HG03378 (cell line): Measurements from ENCODE around the gene ZNF865.

Source experiments
- ATAC-seq: cut with Tn5 transposase; IDR thresholded peaks from one replicate; pipeline ENCODE4 v1.9.1; 2021; ENCODE audit warnings: mild to moderate bottlenecking, moderate library complexity; ENCODE audit not compliant: unreplicated experiment

Gene ZNF865

DNA sequence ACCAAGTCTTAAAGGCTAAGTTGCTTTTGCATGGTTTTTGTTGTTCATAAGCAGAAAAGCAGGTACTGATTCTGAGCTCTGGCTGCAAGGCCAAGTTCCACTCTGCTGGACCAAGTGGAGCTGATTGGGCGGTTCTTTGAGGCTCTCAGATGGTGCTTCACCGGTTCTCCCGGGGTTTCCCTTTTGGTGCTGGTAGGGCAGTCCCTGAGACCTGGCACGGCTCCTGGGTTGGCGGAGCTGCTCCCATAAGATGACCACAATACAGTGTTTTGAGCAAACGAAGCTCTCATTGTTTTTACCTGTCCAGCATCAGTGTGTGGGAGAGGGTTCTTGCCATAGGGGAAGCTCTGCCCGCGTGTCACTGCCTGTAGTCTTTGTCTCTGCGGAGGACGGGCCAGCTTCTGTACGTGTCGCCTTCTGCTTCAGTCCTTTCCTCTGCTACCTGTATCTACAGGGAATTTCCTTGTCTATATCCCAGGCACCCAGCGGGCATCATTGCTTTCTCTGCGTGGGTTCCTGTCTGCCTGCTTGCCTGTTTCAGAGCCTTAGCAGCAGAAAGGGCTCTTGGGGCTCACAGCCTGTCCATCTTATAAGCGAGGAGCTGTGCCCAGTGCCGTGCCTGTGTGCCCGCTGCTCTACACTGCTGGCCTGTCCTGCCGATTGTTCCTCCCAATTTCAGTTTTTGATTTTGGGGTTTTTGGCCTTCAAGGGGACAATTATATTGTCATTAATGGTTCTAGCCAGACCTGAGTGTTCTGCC lies 51.7 kb downstream of the ZNF865 start:
- no peak for ATAC-seq

DNA sequence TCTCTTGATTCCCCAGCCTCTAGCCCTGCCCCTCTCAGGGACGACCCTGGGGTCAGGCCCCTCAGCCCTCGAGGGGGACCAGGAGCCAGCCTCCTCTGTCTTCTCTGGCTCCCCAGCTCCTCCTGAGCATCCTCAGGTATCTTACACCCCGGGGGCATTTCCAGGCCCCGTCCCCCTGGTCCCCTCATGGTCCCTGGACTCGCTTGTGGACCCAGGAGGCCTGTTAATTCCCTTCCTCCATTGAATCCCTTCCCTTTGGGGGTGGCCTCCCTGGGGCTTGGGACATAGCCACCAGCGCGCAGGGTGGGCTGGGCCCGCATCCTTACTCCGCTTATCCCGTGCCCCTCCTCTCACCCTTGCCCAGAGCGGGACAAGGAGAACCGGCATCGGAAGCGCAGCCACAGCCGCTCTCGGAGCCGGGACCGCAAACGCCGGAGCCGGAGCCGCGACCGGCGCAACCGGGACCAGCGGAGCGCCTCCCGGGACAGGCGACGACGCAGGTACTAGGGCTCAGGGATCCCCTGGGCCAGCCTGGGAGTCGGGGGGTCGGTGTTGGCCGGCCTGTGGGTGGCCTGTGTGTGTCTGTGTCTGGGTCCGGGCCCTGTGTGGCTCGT lies 53.5 kb downstream of the ZNF865 start:
- ATAC-seq = no peak

DNA sequence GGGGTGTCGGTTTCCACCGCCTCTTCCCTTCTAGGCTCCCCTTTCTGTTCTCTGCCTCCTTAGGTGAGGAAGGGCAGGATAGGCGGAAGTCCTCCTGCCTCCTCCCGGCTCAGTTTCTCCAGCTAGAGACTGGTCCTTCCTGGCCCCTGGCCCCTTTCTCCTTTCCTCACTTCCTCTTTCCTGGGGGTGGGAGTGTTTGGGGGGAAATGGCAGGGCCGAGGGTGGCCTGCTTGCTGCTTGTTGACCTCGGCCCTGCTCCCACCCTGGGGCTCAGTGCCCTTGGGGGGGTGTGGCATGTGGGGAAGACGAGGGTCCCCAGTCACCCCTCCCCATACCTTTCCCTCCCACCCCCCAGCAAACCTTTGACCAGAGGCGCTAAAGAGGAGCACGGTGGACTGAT lies 54.4 kb downstream of the ZNF865 start:
- ATAC-seq = no peak

DNA sequence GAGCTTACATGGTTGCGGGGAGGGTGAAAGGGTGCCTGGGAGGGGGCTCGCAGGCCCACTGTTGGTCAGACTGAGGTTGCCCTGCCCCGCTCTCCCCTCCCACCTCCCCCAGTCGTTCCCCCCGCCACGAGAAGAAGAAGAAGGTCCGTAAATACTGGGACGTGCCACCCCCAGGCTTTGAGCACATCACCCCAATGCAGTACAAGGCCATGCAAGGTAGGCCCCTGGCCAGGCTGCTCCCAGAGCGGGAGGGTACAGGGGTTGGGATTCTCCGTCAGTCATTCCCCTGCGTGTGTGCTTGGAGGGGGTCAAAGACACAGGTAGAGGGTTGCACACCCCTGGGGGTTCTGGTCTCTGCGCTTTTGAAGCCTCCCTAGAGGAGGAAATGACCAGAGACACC lies 55.0 kb downstream of the ZNF865 start:
- no peak for ATAC-seq

DNA sequence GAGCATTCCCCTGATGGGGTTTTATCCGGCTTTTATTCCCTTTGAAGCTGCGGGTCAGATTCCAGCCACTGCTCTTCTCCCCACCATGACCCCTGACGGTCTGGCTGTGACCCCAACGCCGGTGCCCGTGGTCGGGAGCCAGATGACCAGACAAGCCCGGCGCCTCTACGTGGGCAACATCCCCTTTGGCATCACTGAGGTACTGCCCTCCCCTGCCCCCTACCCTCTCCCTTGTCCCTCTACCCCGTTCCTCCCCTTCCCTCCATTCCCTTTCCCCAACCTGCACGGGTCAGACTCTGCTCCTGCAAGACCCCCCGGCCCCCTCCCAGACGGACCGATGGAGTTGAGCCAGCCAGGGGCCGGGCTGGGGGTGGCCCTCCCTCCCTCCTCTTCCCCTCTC lies 55.5 kb downstream of the ZNF865 start:
- ATAC-seq = no peak

DNA sequence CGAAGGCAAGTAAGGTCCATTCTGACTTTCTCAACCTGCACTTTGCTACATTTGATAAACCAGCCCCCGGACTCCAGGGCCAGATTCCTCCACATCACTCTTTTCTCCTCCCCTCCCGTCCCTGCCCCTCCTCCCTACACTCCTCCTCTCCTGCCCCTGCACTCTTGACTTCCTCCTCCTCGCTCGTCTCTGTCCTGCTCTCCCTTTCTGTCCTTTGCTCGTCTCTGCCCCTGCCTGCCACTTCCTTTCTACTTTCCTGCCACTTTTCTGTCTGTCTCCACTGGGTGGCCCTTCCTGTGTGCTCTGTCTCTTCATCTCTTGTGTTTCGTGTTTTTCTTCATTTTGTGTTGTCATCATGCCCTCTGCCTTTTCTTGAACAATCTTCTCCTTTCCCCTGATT lies 56.4 kb downstream of the ZNF865 start:
- no peak for ATAC-seq

DNA sequence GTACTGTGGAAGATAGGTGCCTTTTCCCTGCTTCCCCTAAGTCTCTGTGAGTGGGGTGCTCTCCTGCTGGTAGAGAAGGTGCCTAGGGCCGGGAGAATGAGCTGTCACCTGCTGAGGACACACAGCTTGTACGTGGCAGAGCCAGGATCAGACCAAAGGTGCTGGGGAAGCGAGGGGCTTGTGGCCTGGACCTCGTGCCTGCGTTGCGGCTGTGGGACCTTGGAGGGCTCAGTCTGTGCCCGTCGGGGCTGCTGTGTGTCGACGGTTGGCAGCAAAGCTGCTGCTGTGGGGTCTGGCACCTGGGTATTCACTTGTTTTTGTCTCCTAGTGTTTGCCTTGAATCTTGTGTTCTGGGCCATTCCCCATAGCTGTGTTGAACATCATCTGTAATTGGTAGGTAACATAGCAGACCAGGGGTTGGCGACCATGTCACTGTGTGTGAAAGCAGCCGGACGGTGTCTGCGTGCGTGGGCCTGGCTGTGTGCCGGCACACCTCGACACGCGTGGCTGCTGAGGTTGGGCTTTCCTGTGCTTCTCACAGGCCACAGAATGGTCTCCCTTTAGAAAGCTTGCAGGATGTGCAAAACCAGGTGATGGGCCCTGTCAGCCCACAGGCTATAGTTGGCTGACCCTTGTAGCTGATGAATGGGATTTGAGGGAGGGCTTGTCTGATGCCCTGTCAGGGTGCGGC lies 58.5 kb downstream of the ZNF865 start:
- no peak for ATAC-seq

DNA sequence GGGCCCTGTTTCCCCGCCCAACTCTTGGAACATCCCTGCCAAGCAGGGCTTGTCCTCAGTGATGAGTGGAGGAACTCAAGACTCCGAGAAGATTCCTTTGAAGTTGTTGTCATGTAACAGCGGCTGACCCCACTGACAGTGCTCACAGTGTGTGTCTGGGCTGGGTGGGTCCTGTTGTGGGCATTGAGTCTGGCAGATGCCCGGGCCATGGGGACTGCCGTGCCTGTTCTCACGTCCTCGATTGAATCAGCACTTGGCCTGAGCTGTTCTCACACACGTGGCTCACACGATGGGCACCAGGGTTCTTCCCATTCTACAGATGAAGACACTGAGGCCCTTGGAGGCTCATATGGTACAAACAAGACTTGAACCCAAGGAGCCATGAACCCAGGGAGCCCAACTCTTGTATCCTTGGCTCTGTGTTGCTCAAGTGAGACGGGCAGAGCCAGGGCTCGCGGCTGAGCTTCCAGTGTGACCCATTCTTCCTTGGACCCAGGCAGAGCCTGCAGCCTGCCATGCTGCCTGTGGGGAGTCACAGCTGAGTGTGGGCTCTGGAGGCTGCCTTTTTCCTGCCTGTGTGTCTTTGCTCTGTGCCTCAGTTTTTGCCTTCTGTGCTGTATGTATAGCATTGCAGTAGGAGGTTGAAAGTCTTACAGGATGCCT lies 61.0 kb downstream of the ZNF865 start:
- no peak for ATAC-seq
